A549 (cell line): ENCODE data around the gene LRRN4CL. TPM values are rescaled to one million over a fixed set of nuclear protein-coding genes. Genes with fewer than 3 reads are reported as not detected.

Experiments
- ATAC-seq, 2 experiments: fragments of 200-7000 bp in 1 of 2; fragments of >200 bp in 1 of 2; cut with Nextera tagmentation in 1 of 2; cut with Tn5 transposase in 1 of 2; 3 replicates each; pipeline versions ENCODE4 v1.8.0 to v1.9.1; 2018 to 2020; ENCODE audit warnings: mild to moderate bottlenecking in 1 of 2, moderate library complexity in 1 of 2
- CTCF ChIA-PET: fragments of 300-600 bp; sonication (Branson Sonifier 250); formaldehyde crosslinking; extraction: SDS; loops from one replicate; lab custom pipeline; 2021; ENCODE audit warnings: antibody characterized with exemption, inconsistent platforms; lab: Yijun Ruan, JAX
- POLR2A ChIA-PET: fragments of 350-600 bp; formaldehyde crosslinking; extraction: SDS; loops from one replicate; lab custom pipeline; 2021; ENCODE audit warnings: antibody characterized with exemption, inconsistent platforms; lab: Yijun Ruan, JAX
- DNase-seq, 2 experiments: peaks; one replicate each; pipeline versions ENCODE4 v3.0.0 to v3.0.0-alpha.2; 2011 to 2016; ENCODE audit warnings: low read depth in 1 of 2, low spot score in 1 of 2
- FAIRE-seq: peaks from 2 replicates; lab custom pipeline; 2011; peaks lifted over from hg19 to GRCh38; lab: Jason Lieb, UNC
- H3K27ac ChIP-seq, 2 experiments: fragments of >200 bp; sonication (Bioruptor Twin); formaldehyde crosslinking; 3 replicates each; pipeline ENCODE4 v1.5.1; 2016 to 2017
- H3K4me1 ChIP-seq: fragments of >200 bp; sonication (Bioruptor Twin); formaldehyde crosslinking; 3 replicates; pipeline ENCODE4 v1.6.1; 2016
- H3K4me2 ChIP-seq: fragments of >200 bp; sonication (Bioruptor Twin); formaldehyde crosslinking; 3 replicates; pipeline ENCODE4 v1.6.1; 2016
- H3K4me3 ChIP-seq: fragments of >200 bp; sonication (Bioruptor Twin); formaldehyde crosslinking; 3 replicates; pipeline ENCODE4 v1.5.1; 2016
- H3K9me3 ChIP-seq: fragments of >200 bp; sonication (Bioruptor Twin); formaldehyde crosslinking; 3 replicates; pipeline ENCODE4 v1.6.1; 2016
- BCL3 ChIP-seq: fragments of >200 bp; sonication (Bioruptor Twin); formaldehyde crosslinking; IDR thresholded peaks from 3 replicates; pipeline ENCODE4 v1.6.1; 2016
- CEBPB ChIP-seq, 2 experiments: fragments of >200 bp in 1 of 2; sonication (Bioruptor Twin) in 1 of 2; formaldehyde crosslinking in 1 of 2; IDR thresholded peaks; 2 replicates each; pipeline ENCODE4 v1.6.1; 2012 to 2016
- CHD4 ChIP-seq: fragments of 200-600 bp; sonication (generic); IDR thresholded peaks from 2 replicates; pipeline ENCODE4 v1.6.1; 2016; ENCODE audit warnings: antibody characterized with exemption, mild to moderate bottlenecking, borderline replicate concordance
- ESRRA ChIP-seq: fragments of 150-350 bp; IDR thresholded peaks from 2 replicates; pipeline ENCODE4 v1.6.1; 2014; ENCODE audit warnings: mild to moderate bottlenecking, low read length, borderline replicate concordance
- FOSL2 ChIP-seq, 2 experiments: fragments of 450-650 bp in 1 of 2; fragments of >200 bp in 1 of 2; sonication (Bioruptor Twin) in 1 of 2; formaldehyde crosslinking; IDR thresholded peaks; 2 replicates each; pipeline versions ENCODE4 v1.5.0 to v1.6.1; 2016 to 2020; ENCODE audit warnings: mild to moderate bottlenecking in 1 of 2, moderate library complexity in 1 of 2
- FOXS1 ChIP-seq: fragments of 250-450 bp; sonication (Bioruptor Pico); IDR thresholded peaks from 2 replicates; pipeline ENCODE4 v1.5.0; 2020; ENCODE audit warnings: mild to moderate bottlenecking, moderate library complexity
- GATA3 ChIP-seq: IDR thresholded peaks from 2 replicates; pipeline ENCODE4 v1.6.1; 2012; ENCODE audit warnings: borderline replicate concordance
- HDAC2 ChIP-seq: fragments of 200-600 bp; sonication (generic); IDR thresholded peaks from 2 replicates; pipeline ENCODE4 v1.6.1; 2016
- HEYL ChIP-seq: fragments of 250-450 bp; sonication (Bioruptor Pico); IDR thresholded peaks from 2 replicates; pipeline ENCODE4 v1.8.0; 2021; ENCODE audit warnings: mild to moderate bottlenecking, moderate library complexity
- HOXB13 ChIP-seq: fragments of 250-450 bp; sonication (Bioruptor Pico); IDR thresholded peaks from 2 replicates; pipeline ENCODE4 v1.5.0; 2020; ENCODE audit warnings: low read depth, mild to moderate bottlenecking, moderate library complexity
- JUN ChIP-seq, 2 experiments: fragments of >200 bp; sonication (Bioruptor Twin); formaldehyde crosslinking; IDR thresholded peaks; 2 replicates in 1 of 2; 3 replicates in 1 of 2; pipeline ENCODE4 v1.6.1; 2016 to 2017
- JUNB ChIP-seq: fragments of >200 bp; sonication (Bioruptor Twin); formaldehyde crosslinking; IDR thresholded peaks from 2 replicates; pipeline ENCODE4 v1.6.1; 2016
- KDM1A ChIP-seq: fragments of 200-600 bp; sonication (generic); IDR thresholded peaks from 2 replicates; pipeline ENCODE4 v1.6.1; 2016; ENCODE audit warnings: low read depth, mild to moderate bottlenecking
- KDM5A ChIP-seq: fragments of 200-600 bp; sonication (generic); IDR thresholded peaks from 2 replicates; pipeline ENCODE4 v1.6.1; 2016; ENCODE audit warnings: antibody characterized with exemption, mild to moderate bottlenecking
- MAX ChIP-seq: IDR thresholded peaks from 2 replicates; pipeline ENCODE4 v1.6.1; 2012
- NPAS2 ChIP-seq: fragments of 250-450 bp; sonication (Bioruptor Pico); IDR thresholded peaks from 2 replicates; pipeline ENCODE4 v1.8.0; 2022; ENCODE audit warnings: mild to moderate bottlenecking, moderate library complexity, borderline replicate concordance
- PBX3 ChIP-seq: IDR thresholded peaks from 2 replicates; pipeline ENCODE4 v1.6.1; 2012
- PHF8 ChIP-seq: fragments of 200-600 bp; sonication (generic); IDR thresholded peaks from 2 replicates; pipeline ENCODE4 v1.6.1; 2016; ENCODE audit warnings: low read depth, mild to moderate bottlenecking, antibody characterized with exemption, moderate library complexity, borderline replicate concordance
- POLR2A ChIP-seq: IDR thresholded peaks from 2 replicates; pipeline ENCODE4 v1.6.1; 2012; ENCODE audit warnings: mild to moderate bottlenecking, low read length
- RARB ChIP-seq: fragments of 250-450 bp; sonication (Bioruptor Pico); IDR thresholded peaks from 2 replicates; pipeline ENCODE4 v1.8.0; 2021; ENCODE audit warnings: mild to moderate bottlenecking, moderate library complexity
- RCOR1 ChIP-seq: fragments of 150-350 bp; IDR thresholded peaks from 2 replicates; pipeline ENCODE4 v1.6.1; 2014; ENCODE audit warnings: antibody characterized with exemption, low read length, low read depth
- RFX5 ChIP-seq: fragments of 450-650 bp; IDR thresholded peaks from 2 replicates; pipeline ENCODE4 v1.7.1; 2014; ENCODE audit warnings: antibody characterized with exemption, mild to moderate bottlenecking, moderate library complexity
- RNF2 ChIP-seq: fragments of 200-600 bp; sonication (generic); IDR thresholded peaks from 2 replicates; pipeline ENCODE4 v1.6.1; 2016; ENCODE audit warnings: low read depth, mild to moderate bottlenecking, antibody characterized with exemption, moderate library complexity, borderline replicate concordance
- SMC3 ChIP-seq: fragments of >200 bp; sonication (Bioruptor Twin); formaldehyde crosslinking; IDR thresholded peaks from 3 replicates; pipeline ENCODE4 v1.6.1; 2018; ENCODE audit warnings: inconsistent platforms
- ZC3H11A ChIP-seq: fragments of 450-650 bp; IDR thresholded peaks from 2 replicates; pipeline ENCODE4 v1.6.1; 2014; ENCODE audit warnings: antibody characterized with exemption, mild to moderate bottlenecking
- ZFP36 ChIP-seq: fragments of 450-650 bp; IDR thresholded peaks from 2 replicates; pipeline ENCODE4 v1.6.1; 2014; ENCODE audit warnings: borderline replicate concordance; ENCODE audit not compliant: partially characterized antibody
- ZSCAN20 ChIP-seq: fragments of 250-450 bp; sonication (Bioruptor Pico); IDR thresholded peaks from 2 replicates; pipeline ENCODE4 v1.8.0; 2022; ENCODE audit warnings: mild to moderate bottlenecking, moderate library complexity
- WGBS: methylation state at CpG from one replicate; pipeline ENCODE4 v1.1.6; 2017; ENCODE audit errors: missing lambda C conversion rate; 5-methylcytosine and 5-hydroxymethylcytosine counted together
- polyA plus RNA-seq, 4 experiments: library from polyadenylated mRNA; depleted of rRNA in 3 of 4; stranded (reverse); fragments of >200 nt; fragmentation: RNase III in 1 of 4; extraction: RNeasy Plus Mini Kit Qiagen cat#74134 plus additional on column Dnase treatment in 1 of 4; gene quantifications; 2 replicates in 3 of 4; 3 replicates in 1 of 4; pipeline ENCODE4 v1.2.3, GENCODE V29; 2011 to 2017
- TF ChIP-seq, protein P1 (sequence below): fragments of >200 bp; sonication (Bioruptor Twin); formaldehyde crosslinking; IDR thresholded peaks from 3 replicates; pipeline ENCODE4 v1.5.1; 2016

LRRN4CL gene
- polyA plus RNA-seq, 2 of the 4 experiments (the other 2 are of a cell fraction) = 0.03 to 0.04 TPM

DNA sequence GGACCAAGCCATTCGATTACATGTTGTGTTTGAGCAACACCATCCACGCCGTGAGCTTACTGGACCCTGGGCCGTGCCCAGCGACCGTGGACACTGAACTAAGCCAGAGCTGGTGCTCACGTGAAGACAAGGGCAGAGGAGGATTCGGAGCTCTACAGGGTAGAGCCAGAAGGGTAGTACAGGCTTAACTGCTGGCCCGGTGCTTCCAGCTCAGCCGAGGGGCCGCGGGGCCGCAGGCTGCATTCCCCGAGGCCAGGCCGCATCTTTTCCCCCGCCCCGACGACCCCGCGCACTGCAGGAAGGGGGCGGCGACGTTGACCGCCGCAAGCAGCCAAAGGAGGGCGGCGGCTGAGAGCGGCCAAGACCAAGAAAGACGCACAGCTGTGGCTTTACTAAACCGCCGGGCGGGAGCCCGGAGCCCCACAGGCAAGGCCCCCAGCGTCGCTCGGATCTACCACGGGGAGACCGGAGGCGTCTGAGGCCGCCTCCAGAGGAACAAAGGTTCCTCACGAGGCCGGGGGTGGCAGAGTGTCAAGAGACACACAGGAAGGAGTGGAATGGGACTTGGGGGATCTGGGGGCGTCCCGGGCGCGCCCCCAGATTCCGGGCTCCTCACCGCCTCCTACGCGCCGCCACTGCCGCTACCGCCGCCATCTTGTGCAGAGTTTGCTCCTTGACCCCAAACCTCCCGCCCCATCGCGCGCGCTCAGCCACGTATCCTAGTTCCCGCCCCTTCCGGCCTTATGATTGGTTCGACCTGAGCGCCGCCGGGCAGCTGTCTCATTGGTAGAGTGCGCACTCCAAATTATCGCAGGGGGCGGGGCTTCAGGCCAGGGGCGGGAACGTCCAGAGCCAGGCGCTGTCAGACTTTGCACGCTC, 43.1 kb downstream of the LRRN4CL start, which contains the start of gene GANAB:
Gene GANAB (minus strand): TSS at position 668 of the 879 bp plus-strand sequence. CDS start 14 bp downstream, at position 654.
- peak within 1 kb of the TSS; percentile 94 to 97 for H3K27ac ChIP-seq
- WGBS = 2% methylated on average over 57 of the region's 73 CpGs
- ATAC-seq = peak; percentile 97 to 99
- no peak for FAIRE-seq
- CTCF ChIA-PET = interaction anchor here (0.7 to 1.6 kb wide), 7 partner anchors 10 to 266 kb away, joined by 3 to 6 read pairs (median 3); partner anchors contain the start of genes C11orf98, CSKMT and EML3
- DNase-seq = peak; percentile 97 to 99
- no peaks in the 10 kb centered on the region for H3K9me3 ChIP-seq
- peaks cover 11% of the 10 kb centered on the region for H3K4me1 ChIP-seq
- H3K4me3 ChIP-seq = peak within 1 kb of the TSS; percentile 79
- TF ChIP-seq BCL3 = peak; percentile 92; the same call in 2 of the 3 replicates
- TF ChIP-seq MAX = peak; percentile 69; the same call in 1 of the 2 replicates
- 0 out of 2 replicates have a peak, but pooled peaks have one; percentile 14 for TF ChIP-seq HOXB13 (CRISPR knock-in tag)
- TF ChIP-seq KDM5A = peak; percentile 83
- peak; percentile 85; the same call in 1 of the 2 replicates for TF ChIP-seq PHF8
- no peak for TF ChIP-seq FOSL2 (IDR thresholded peaks at IDR 0.05)
- 0 out of 2 replicates have a peak, but pooled peaks have one; percentile 7 for TF ChIP-seq FOSL2 (CRISPR knock-in tag; IDR thresholded peaks at IDR 0.05)
- no peak for TF ChIP-seq RARB (CRISPR knock-in tag)
- peak; percentile 50; the same call in 1 of the 2 replicates for TF ChIP-seq GATA3
- TF ChIP-seq PBX3 = peak; percentile 80
- TF ChIP-seq JUN (IDR thresholded peaks at IDR 0.05) = peak; percentile 80 to 95
- no peak for TF ChIP-seq SMC3
- no peak for TF ChIP-seq KDM1A
- 0 out of 2 replicates have a peak, but pooled peaks have one; percentile 27 for TF ChIP-seq RFX5
- peak; percentile 89 for TF ChIP-seq POLR2A
- TF ChIP-seq RNF2 = no peak
- no peak for TF ChIP-seq RCOR1
- no peak for TF ChIP-seq HEYL (CRISPR knock-in tag)
- TF ChIP-seq NPAS2 (CRISPR knock-in tag) = no peak
- POLR2A ChIA-PET = interaction anchor here (0.6 to 2.0 kb wide), 11 partner anchors 9 to 108 kb away, joined by 3 to 35 read pairs (median 6); partner anchors contain the start of genes B3GAT3, C11orf98, CSKMT and HNRNPUL2
- H3K4me2 ChIP-seq = peak within 1 kb of the TSS; percentile 96

DNA sequence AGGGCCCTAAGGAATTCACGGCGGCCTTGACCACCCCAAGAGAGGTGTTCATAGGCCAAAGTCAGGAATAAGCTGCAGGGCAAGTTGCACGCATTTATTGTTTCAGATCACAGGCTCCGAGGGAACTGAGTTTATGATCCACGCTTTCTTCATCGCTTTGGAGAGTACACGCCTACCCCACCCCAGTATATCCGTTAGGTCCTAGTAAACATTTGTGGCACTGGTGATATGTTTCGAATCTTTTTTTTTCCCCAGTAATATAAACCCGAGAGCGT, 43.7 kb downstream of the LRRN4CL start:
- FAIRE-seq (no peak), ATAC-seq (peak in 1 of 2 experiments; percentile 2; a peak in 3 of 6 replicates), DNase-seq (no peak)
- ChIA-PET POLR2A (interaction anchor here (0.7 to 2.0 kb wide), 6 partner anchors 10 to 82 kb away, joined by 3 to 35 read pairs (median 12); partner anchors contain the start of genes B3GAT3, C11orf98, CSKMT and HNRNPUL2), CTCF (interaction anchor here (0.7 to 1.6 kb wide), 5 partner anchors 11 to 266 kb away, joined by 3 to 6 read pairs (median 3); partner anchors contain the start of gene EML3)
- TF ChIP-seq JUNB (no peak), FOXS1 (CRISPR knock-in tag) (no peak), ZSCAN20 (CRISPR knock-in tag) (no peak), CEBPB (IDR thresholded peaks at IDR 0.05) (no peak), ZFP36 (no peak), JUN (IDR thresholded peaks at IDR 0.05) (no peak), ZC3H11A (no peak), ESRRA (no peak), CHD4 (no peak), HDAC2 (no peak), RCOR1 (no peak), HOXB13 (CRISPR knock-in tag) (no peak)
- TF ChIP-seq, protein P1, sequence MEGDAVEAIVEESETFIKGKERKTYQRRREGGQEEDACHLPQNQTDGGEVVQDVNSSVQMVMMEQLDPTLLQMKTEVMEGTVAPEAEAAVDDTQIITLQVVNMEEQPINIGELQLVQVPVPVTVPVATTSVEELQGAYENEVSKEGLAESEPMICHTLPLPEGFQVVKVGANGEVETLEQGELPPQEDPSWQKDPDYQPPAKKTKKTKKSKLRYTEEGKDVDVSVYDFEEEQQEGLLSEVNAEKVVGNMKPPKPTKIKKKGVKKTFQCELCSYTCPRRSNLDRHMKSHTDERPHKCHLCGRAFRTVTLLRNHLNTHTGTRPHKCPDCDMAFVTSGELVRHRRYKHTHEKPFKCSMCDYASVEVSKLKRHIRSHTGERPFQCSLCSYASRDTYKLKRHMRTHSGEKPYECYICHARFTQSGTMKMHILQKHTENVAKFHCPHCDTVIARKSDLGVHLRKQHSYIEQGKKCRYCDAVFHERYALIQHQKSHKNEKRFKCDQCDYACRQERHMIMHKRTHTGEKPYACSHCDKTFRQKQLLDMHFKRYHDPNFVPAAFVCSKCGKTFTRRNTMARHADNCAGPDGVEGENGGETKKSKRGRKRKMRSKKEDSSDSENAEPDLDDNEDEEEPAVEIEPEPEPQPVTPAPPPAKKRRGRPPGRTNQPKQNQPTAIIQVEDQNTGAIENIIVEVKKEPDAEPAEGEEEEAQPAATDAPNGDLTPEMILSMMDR = no peak
- Histone ChIP-seq H3K27ac (peak overlapping the region; percentile 94 to 97), H3K4me2 (peak overlapping the region; percentile 96), H3K4me1 (peaks cover 15% of the 10 kb centered on the region), H3K9me3 (no peaks in the 10 kb centered on the region), H3K4me3 (peak overlapping the region; percentile 79)
- 28% methylated on average over 11 of the region's 11 CpGs for WGBS
